Neural progenitor cell (in vitro differentiated cells): ENCODE data around the gene HPSE2.

Experiments
- CTCF ChIP-seq: fragments of 200-600 bp; sonication (generic); IDR thresholded peaks from 2 replicates; pipeline ENCODE4 v1.5.1; 2017; ENCODE audit warnings: antibody characterized with exemption, mild to moderate bottlenecking
- EZH2 ChIP-seq: fragments of 200-600 bp; sonication (generic); IDR thresholded peaks from 2 replicates; pipeline ENCODE4 v1.6.1; 2017; ENCODE audit warnings: antibody characterized with exemption, mild to moderate bottlenecking, moderate library complexity
- EZH2phosphoT487 ChIP-seq: fragments of 200-600 bp; sonication (generic); IDR thresholded peaks from 2 replicates; pipeline ENCODE4 v1.6.1; 2017; ENCODE audit warnings: antibody characterized with exemption

DNA sequence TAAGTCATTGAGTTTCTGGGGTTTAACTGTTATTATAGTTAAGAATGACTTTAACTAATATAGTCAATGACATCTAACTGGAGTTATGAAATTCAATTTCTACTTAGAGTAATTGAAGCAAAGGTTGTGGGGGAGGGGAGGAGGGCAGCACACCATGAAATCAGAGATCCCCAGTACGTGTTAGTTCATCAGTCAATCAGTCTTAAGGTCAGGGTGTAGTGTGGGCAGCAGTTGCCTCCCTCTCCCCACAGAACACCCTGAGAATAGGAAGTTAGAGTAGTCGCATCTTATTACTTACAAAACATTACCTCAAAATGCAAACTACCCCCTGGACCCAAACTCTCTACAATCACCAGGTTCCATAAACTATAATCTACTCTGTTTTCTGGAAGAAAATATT is 781.9 kb downstream of the HPSE2 start:
- TF ChIP-seq CTCF: no peak
- no peak for TF ChIP-seq EZH2
- no peak for TF ChIP-seq EZH2phosphoT487
